AG10803 (cell line): ENCODE results near the gene CCNDBP1.

Experiments
- DNase-seq: peaks from one replicate; pipeline ENCODE4 v3.0.0; 2010; ENCODE audit warnings: low read depth
- H3K4me3 ChIP-seq: 2 replicates; pipeline ENCODE4 v1.5.1; 2011; ENCODE audit warnings: mild to moderate bottlenecking, low read length, control low read depth
- CTCF ChIP-seq: conservative IDR thresholded peaks from 2 replicates; pipeline ENCODE4 v1.5.1; 2011; ENCODE audit warnings: mild to moderate bottlenecking, low read length, control low read depth, inconsistent platforms

Gene CCNDBP1

GRCh38 chr15:43212951-43213350 is 27.7 kb downstream of the CCNDBP1 start:
- TF ChIP-seq CTCF, result no peak
- no peak for DNase-seq
- H3K4me3 ChIP-seq, result no peak overlapping the region

GRCh38 chr15:43213466-43213865 is 28.3 kb downstream of the CCNDBP1 start:
- no peak overlapping the region for H3K4me3 ChIP-seq

GRCh38 chr15:43214169-43214568 is 29.0 kb downstream of the CCNDBP1 start:
- no peak for TF ChIP-seq CTCF
- no peak for DNase-seq
- no peak overlapping the region for H3K4me3 ChIP-seq

More at GRCh38 chr15:43213466-43213865, 28.3 kb downstream of the CCNDBP1 start:
- TF ChIP-seq CTCF, result no peak
- no peak for DNase-seq

GRCh38 chr15:43214592-43215295 is 29.5 kb downstream of the CCNDBP1 start:
- H3K4me3 ChIP-seq, result no peak overlapping the region
- no peak for TF ChIP-seq CTCF
- no peak for DNase-seq

- peak; percentile 10 for DNase-seq
- TF ChIP-seq CTCF, result no peak
- no peak overlapping the region for H3K4me3 ChIP-seq
These were observed 30.8 kb downstream of the CCNDBP1 start for GRCh38 chr15:43215961-43216360.

GRCh38 chr15:43218908-43219706 is 33.9 kb downstream of the CCNDBP1 start:
- DNase-seq, result peak; percentile 40

More at GRCh38 chr15:43218908-43219706, 33.9 kb downstream of the CCNDBP1 start:
- TF ChIP-seq CTCF, result peak; percentile 33
- H3K4me3 ChIP-seq, result no peak overlapping the region
